ENCODE results near the gene CSNK1G2. TPM values are rescaled to one million over a fixed set of nuclear protein-coding genes. Genes with fewer than 3 reads are reported as not detected.

Gene CSNK1G2
- total RNA-seq, 1 experiment from 2014 or later, result 100.0 TPM

DNA sequence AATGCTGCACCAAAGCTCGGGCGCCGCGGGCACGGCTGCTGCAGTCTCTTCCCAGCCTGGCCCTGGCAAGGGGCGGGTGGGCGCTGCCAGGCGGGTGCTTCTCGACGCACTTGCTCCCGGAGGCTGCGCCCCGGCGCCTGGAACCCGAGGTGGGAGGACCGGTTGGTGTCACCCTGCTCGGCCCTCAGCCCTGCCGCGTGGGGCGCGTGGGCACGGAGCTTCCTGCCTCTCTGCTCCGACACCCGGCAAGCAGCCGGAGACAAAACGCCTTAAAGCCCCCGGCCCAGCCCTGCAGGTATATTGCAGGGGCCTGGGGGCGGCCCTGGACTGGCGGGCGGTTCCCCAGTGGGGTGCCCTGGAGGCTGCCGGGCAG is 39.8 kb downstream of the CSNK1G2 start:
- Histone ChIP-seq H3K27me3 (ENCODE audit: insufficient read depth, low read length) (no peaks in the 10 kb centered on the region), H3T11ph (ENCODE audit: low read length) (no peak overlapping the region), H4K20me1 (ENCODE audit: control insufficient read depth, insufficient read depth, insufficient read length) (no peaks in the 10 kb centered on the region), H3K23ac (ENCODE audit: insufficient read length, low read depth, low read length) (no peak overlapping the region), H3K9me3 (ENCODE audit: control insufficient read depth, low read depth, low read length) (no peaks in the 10 kb centered on the region), H3K23me2 (ENCODE audit: insufficient read length, low read depth, low read length, poor library complexity, severe bottlenecking) (no peaks in the 10 kb centered on the region), H2BK15ac (ENCODE audit: low read depth, low read length) (no peak overlapping the region), H2AK5ac (ENCODE audit: insufficient read length, low read length) (no peak overlapping the region), H3K4me1 (ENCODE audit: insufficient read depth, low read length) (no peaks in the 10 kb centered on the region), H2BK5ac (ENCODE audit: insufficient read length, low read length) (no peak overlapping the region), H3K4me2 (ENCODE audit: insufficient read depth, insufficient read length, low read length) (no peak overlapping the region), H3K4ac (ENCODE audit: low read depth, low read length) (no peak overlapping the region), H3K79me2 (ENCODE audit: insufficient read depth, low read length) (no peaks in the 10 kb centered on the region), H3K18ac (ENCODE audit: insufficient read length, low read depth, low read length) (no peak overlapping the region), H3K14ac (ENCODE audit: insufficient read depth, low read length) (no peak overlapping the region), H2BK120ac (ENCODE audit: low read depth, low read length, poor library complexity, severe bottlenecking) (no peak overlapping the region), H3K9ac (ENCODE audit: extremely low read depth, insufficient read length, low read length) (no peak overlapping the region), H3K27ac (ENCODE audit: insufficient read length, low read depth, low read length) (no peak overlapping the region), H2BK20ac (ENCODE audit: low read depth, low read length, poor library complexity, severe bottlenecking) (no peak overlapping the region), H2BK12ac (ENCODE audit: insufficient read length, low read depth, low read length) (no peak overlapping the region), H3K56ac (ENCODE audit: insufficient read length, low read depth, low read length) (no peak overlapping the region), H4K5ac (ENCODE audit: insufficient read length, low read depth, low read length) (no peak overlapping the region), H4K8ac (replicated peaks; ENCODE audit: insufficient read length, low read depth, low read length) (no peak overlapping the region), H2AFZ (ENCODE audit: low read length) (no peak overlapping the region), H4K91ac (ENCODE audit: insufficient read length, low read depth, low read length) (no peak overlapping the region), H3K79me1 (ENCODE audit: insufficient read depth, low read depth, low read length, poor library complexity, severe bottlenecking) (no peaks in the 10 kb centered on the region)
- peaks cover 15 to 42% (median 37%) of the 10 kb centered on the region in 3 experiments; a peak in 6 of 7 replicates for H3K36me3 Mint-ChIP-seq (ENCODE audit: insufficient read depth in 1 of 3, low read depth in 3 of 3)
- H3K9me3 Mint-ChIP-seq, result no peaks in the 10 kb centered on the region
- H3K4me1 Mint-ChIP-seq, result no peaks in the 10 kb centered on the region
- no peak overlapping the region for H3K4me3 Mint-ChIP-seq
- no peak overlapping the region for H3K27ac Mint-ChIP-seq
- no peak for DNase-seq
- no peak for TF ChIP-seq CTCF (conservative IDR thresholded peaks at IDR 0.05)
- no peaks in the 10 kb centered on the region for H3K27me3 Mint-ChIP-seq (ENCODE audit: low read depth)
- WGBS (ENCODE audit: extremely low coverage, insufficient read length, low lambda C conversion rate), result no CpG with 5 or more reads among the region's 31 CpGs
